NCI-H1417 treated with DMSO at 0.1 percent for 48 hours (cell line): ENCODE data around the gene MECP2.

Experiments used
- DNase-seq: peaks from one replicate; lab custom pipeline; 2025; lab: John Stamatoyannopoulos, UW

The MECP2 gene

GRCh38 chrX:154061801-154062200 lies 35.7 kb downstream of the MECP2 start:
- no peak for DNase-seq

- DNase-seq, result no peak
Measured at GRCh38 chrX:154059729-154060245, 37.7 kb downstream of the MECP2 start.

GRCh38 chrX:154059231-154059630 lies 38.3 kb downstream of the MECP2 start:
- DNase-seq, result no peak

- no peak for DNase-seq
Measured at GRCh38 chrX:154058214-154058997, 39.1 kb downstream of the MECP2 start.

- DNase-seq, result no peak
Measured at GRCh38 chrX:154057791-154058190, 39.7 kb downstream of the MECP2 start.

GRCh38 chrX:154056770-154057241 lies 40.7 kb downstream of the MECP2 start:
- DNase-seq, result no peak

- DNase-seq, result no peak
Measured at GRCh38 chrX:154051201-154051810, 46.2 kb downstream of the MECP2 start.

- no peak for DNase-seq
Measured at GRCh38 chrX:154050113-154050495, 47.4 kb downstream of the MECP2 start.

GRCh38 chrX:154049209-154050112 lies 48.1 kb downstream of the MECP2 start:
- DNase-seq, result no peak

GRCh38 chrX:154048398-154048797 lies 49.1 kb downstream of the MECP2 start:
- DNase-seq, result no peak

GRCh38 chrX:154046940-154047610 lies 50.4 kb downstream of the MECP2 start:
- no peak for DNase-seq

- no peak for DNase-seq
Measured at GRCh38 chrX:154046031-154046781, 51.3 kb downstream of the MECP2 start.

- DNase-seq, result no peak
Measured at GRCh38 chrX:154044091-154044490, 53.4 kb downstream of the MECP2 start.

- DNase-seq, result no peak
Measured at GRCh38 chrX:154043003-154043763, 54.3 kb downstream of the MECP2 start.

GRCh38 chrX:154040863-154041262 lies 56.7 kb downstream of the MECP2 start:
- DNase-seq, result no peak

- DNase-seq, result no peak
Measured at GRCh38 chrX:154040307-154040756, 57.2 kb downstream of the MECP2 start.

- no peak for DNase-seq
Measured at GRCh38 chrX:154039577-154039976, 57.9 kb downstream of the MECP2 start.

GRCh38 chrX:154038656-154039055 lies 58.9 kb downstream of the MECP2 start:
- no peak for DNase-seq

- no peak for DNase-seq
Measured at GRCh38 chrX:154037754-154038153, 59.8 kb downstream of the MECP2 start.

GRCh38 chrX:154036513-154036912 lies 61.0 kb downstream of the MECP2 start:
- DNase-seq, result no peak
